GM12874 (cell line): Measurements from ENCODE around the gene CXCR1.

Source experiments
- CTCF ChIP-seq: IDR thresholded peaks from 2 replicates; pipeline ENCODE4 v1.5.1; 2011; ENCODE audit warnings: low read depth, mild to moderate bottlenecking, control low read depth, low read length, moderate library complexity; ENCODE audit not compliant: insufficient read depth

The CXCR1 gene

GRCh38 chr2:218125095-218125494 is 41.7 kb downstream of the CXCR1 start:
- TF ChIP-seq CTCF, result no peak

- TF ChIP-seq CTCF, result no peak
These were observed 42.8 kb downstream of the CXCR1 start for GRCh38 chr2:218123986-218124385.
